BE2C (cell line): ENCODE measurements around the gene AMIGO2.

Experiments used
- DNase-seq: peaks from one replicate; pipeline ENCODE4 v3.0.0-alpha.2; 2020
- H3K27me3 ChIP-seq: fragments of 250-450 bp; sonication (Bioruptor Pico); 2 replicates; pipeline ENCODE4 v1.5.1; 2020; ENCODE audit warnings: mild to moderate bottlenecking
- H3K36me3 ChIP-seq: fragments of 250-450 bp; sonication (Bioruptor Pico); 2 replicates; pipeline ENCODE4 v1.5.1; 2020; ENCODE audit warnings: mild to moderate bottlenecking
- H3K4me1 ChIP-seq: fragments of 250-450 bp; sonication (Bioruptor Pico); 2 replicates; pipeline ENCODE4 v1.5.1; 2020
- H3K4me3 ChIP-seq: 2 replicates; pipeline ENCODE4 v1.5.1; 2011; ENCODE audit warnings: low read depth, low read length
- H3K9me3 ChIP-seq: fragments of 250-450 bp; sonication (Bioruptor Pico); 2 replicates; pipeline ENCODE4 v1.5.1; 2020
- CTCF ChIP-seq: IDR thresholded peaks from 2 replicates; pipeline ENCODE4 v1.5.1; 2012; ENCODE audit warnings: mild to moderate bottlenecking, low read depth, low read length

AMIGO2 gene

GRCh38 chr12:47038270-47038748 is 41.5 kb downstream of the AMIGO2 start:
- Histone ChIP-seq H3K36me3 (no peaks in the 10 kb centered on the region), H3K27me3 (no peaks in the 10 kb centered on the region), H3K4me1 (no peaks in the 10 kb centered on the region), H3K9me3 (no peaks in the 10 kb centered on the region), H3K4me3 (no peak overlapping the region)
- TF ChIP-seq CTCF, result no peak
- DNase-seq, result no peak

GRCh38 chr12:47035484-47035883 is 44.3 kb downstream of the AMIGO2 start:
- Histone ChIP-seq H3K4me1 (no peaks in the 10 kb centered on the region), H3K36me3 (no peaks in the 10 kb centered on the region), H3K9me3 (no peaks in the 10 kb centered on the region), H3K4me3 (no peak overlapping the region), H3K27me3 (no peaks in the 10 kb centered on the region)
- DNase-seq, result no peak
- no peak for TF ChIP-seq CTCF

GRCh38 chr12:47034661-47035060 is 45.1 kb downstream of the AMIGO2 start:
- TF ChIP-seq CTCF, result no peak
- Histone ChIP-seq H3K27me3 (no peaks in the 10 kb centered on the region), H3K9me3 (no peaks in the 10 kb centered on the region), H3K36me3 (no peaks in the 10 kb centered on the region), H3K4me1 (no peaks in the 10 kb centered on the region), H3K4me3 (no peak overlapping the region)
- no peak for DNase-seq

- Histone ChIP-seq H3K27me3 (no peaks in the 10 kb centered on the region), H3K4me1 (no peaks in the 10 kb centered on the region), H3K4me3 (no peak overlapping the region), H3K9me3 (no peaks in the 10 kb centered on the region), H3K36me3 (no peaks in the 10 kb centered on the region)
- TF ChIP-seq CTCF, result no peak
- no peak for DNase-seq
Measured at GRCh38 chr12:47033789-47034555, 45.8 kb downstream of the AMIGO2 start.

GRCh38 chr12:47033081-47033480 is 46.7 kb downstream of the AMIGO2 start:
- no peaks in the 10 kb centered on the region for H3K9me3 ChIP-seq
- H3K36me3 ChIP-seq, result no peaks in the 10 kb centered on the region
- no peak for DNase-seq
- no peaks in the 10 kb centered on the region for H3K4me1 ChIP-seq
- no peak for TF ChIP-seq CTCF
- peaks cover 3% of the 10 kb centered on the region; the same call in 1 of the 2 replicates for H3K27me3 ChIP-seq
- no peak overlapping the region for H3K4me3 ChIP-seq

- Histone ChIP-seq H3K4me1 (no peaks in the 10 kb centered on the region), H3K27me3 (peaks cover 3% of the 10 kb centered on the region; the same call in 1 of the 2 replicates), H3K4me3 (no peak overlapping the region), H3K36me3 (no peaks in the 10 kb centered on the region), H3K9me3 (no peaks in the 10 kb centered on the region)
- peak; percentile 50 for TF ChIP-seq CTCF
- no peak for DNase-seq
Measured at GRCh38 chr12:47032644-47033043, 47.1 kb downstream of the AMIGO2 start.
